Measurements from ENCODE around the gene C1orf21. TPM values are rescaled to one million over a fixed set of nuclear protein-coding genes. Genes with fewer than 3 reads are reported as not detected.

The C1orf21 gene
- total RNA-seq, 6 experiments from 2014 or later: 4.3 to 29.2 (median 13.1) TPM

DNA sequence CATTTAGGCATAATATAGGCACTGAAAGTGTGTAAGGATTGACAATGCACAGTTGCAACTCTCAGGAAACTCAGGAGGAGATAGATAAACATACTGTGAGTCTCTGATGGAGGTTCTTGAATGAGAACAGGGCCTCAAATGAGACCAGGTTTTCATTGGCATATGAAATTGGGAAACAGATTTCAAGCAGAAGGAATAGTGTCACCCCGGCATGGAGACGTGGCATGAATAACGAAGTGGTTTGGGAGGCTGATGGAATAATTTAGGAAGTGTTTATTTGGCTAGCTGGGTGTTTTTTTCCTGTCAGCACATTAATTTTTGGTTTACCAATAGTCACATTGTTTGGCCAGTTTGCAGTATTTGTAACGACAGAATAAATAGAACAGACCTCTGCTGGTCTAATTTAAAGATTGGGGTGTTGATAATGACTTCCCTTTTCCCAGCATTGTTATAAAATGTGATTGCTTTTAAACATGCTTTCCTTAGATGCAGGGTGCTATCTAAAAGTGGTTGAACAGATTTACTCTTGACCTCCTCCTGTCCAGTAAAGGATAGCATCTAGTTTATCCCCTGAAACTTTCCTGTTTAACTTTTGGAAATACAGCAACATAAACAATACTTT lies 132.0 kb downstream of the C1orf21 start:
- no peaks in the 10 kb centered on the region for H3K9me3 ChIP-seq
- no peaks in the 10 kb centered on the region for H3K36me3 ChIP-seq
- intact Hi-C loops (cut with DNase I): no loop called here
- TF ChIP-seq POLR2A (IDR thresholded peaks at IDR 0.05): no peak
- TF ChIP-seq, protein P1, sequence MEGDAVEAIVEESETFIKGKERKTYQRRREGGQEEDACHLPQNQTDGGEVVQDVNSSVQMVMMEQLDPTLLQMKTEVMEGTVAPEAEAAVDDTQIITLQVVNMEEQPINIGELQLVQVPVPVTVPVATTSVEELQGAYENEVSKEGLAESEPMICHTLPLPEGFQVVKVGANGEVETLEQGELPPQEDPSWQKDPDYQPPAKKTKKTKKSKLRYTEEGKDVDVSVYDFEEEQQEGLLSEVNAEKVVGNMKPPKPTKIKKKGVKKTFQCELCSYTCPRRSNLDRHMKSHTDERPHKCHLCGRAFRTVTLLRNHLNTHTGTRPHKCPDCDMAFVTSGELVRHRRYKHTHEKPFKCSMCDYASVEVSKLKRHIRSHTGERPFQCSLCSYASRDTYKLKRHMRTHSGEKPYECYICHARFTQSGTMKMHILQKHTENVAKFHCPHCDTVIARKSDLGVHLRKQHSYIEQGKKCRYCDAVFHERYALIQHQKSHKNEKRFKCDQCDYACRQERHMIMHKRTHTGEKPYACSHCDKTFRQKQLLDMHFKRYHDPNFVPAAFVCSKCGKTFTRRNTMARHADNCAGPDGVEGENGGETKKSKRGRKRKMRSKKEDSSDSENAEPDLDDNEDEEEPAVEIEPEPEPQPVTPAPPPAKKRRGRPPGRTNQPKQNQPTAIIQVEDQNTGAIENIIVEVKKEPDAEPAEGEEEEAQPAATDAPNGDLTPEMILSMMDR (IDR thresholded peaks at IDR 0.05): no peak
- no peak overlapping the region for H3K4me3 ChIP-seq
- H3K4me1 ChIP-seq: no peaks in the 10 kb centered on the region
- no peaks in the 10 kb centered on the region for H3K27me3 ChIP-seq
- ATAC-seq (peak in 1 of 4 donors; percentile 37), DNase-seq (no peak)
- no peak overlapping the region for H3K27ac ChIP-seq
- 63% methylated on average over 4 of the region's 4 CpGs for WGBS (ENCODE audit: insufficient coverage, low coverage, low lambda C conversion rate, missing lambda C conversion rate)

DNA sequence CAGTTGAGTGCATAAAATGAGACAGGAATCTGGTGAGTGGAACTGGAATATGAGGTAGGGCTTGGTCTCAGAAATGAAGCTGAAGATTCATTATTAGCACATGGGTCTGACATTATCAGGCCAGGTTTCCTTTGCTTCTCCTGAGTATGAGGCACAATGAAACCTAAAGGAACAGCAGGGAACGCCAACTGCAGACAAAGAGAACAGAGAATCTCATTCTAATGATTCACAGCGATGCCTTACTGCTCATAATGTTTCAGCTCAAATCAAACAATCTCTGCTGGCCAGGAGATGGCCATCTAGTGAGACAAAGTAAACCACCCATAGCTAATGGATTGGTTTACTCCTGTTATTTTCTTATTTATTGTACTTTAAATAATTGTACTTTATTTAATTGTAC lies 133.5 kb downstream of the C1orf21 start:
- intact Hi-C loops (cut with DNase I): no loop called here
- DNase-seq (no peak), ATAC-seq (peak in 1 of 4 donors; percentile 22)
- Histone ChIP-seq H3K4me1 (no peaks in the 10 kb centered on the region), H3K4me3 (no peak overlapping the region), H3K27me3 (no peaks in the 10 kb centered on the region), H3K9me3 (no peaks in the 10 kb centered on the region), H3K36me3 (no peaks in the 10 kb centered on the region), H3K27ac (no peak overlapping the region)
- TF ChIP-seq, protein P1 (IDR thresholded peaks at IDR 0.05): no peak
- TF ChIP-seq POLR2A (IDR thresholded peaks at IDR 0.05): no peak
- 17% methylated on average over 1 of the region's 2 CpGs for WGBS (ENCODE audit: insufficient coverage, low coverage, low lambda C conversion rate, missing lambda C conversion rate)

DNA sequence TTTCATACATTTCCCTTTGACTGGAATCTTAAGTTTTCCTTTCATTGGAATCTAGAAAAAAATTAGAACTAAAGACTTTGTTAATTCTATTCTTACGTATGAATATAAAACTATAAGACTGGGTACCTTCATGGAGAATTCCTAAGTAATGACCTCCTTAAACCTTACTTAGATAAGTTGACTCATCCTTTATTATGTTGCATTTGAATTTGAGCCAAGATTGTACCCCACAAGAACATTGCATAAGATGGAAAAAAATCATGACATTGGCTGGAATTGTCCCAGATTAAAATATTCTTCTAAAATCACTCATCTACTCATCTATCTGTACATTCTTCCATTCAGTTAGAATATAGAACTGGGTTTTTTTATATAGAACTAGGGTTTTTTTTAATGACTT lies 137.4 kb downstream of the C1orf21 start:
- DNase-seq (no peak), ATAC-seq (no peak)
- no peak overlapping the region for H3K27ac ChIP-seq
- H3K4me3 ChIP-seq: no peak overlapping the region
- intact Hi-C loops (cut with DNase I): no loop called here
- TF ChIP-seq, protein P1 (IDR thresholded peaks at IDR 0.05): no peak
- TF ChIP-seq POLR2A (IDR thresholded peaks at IDR 0.05): no peak
- H3K36me3 ChIP-seq: no peaks in the 10 kb centered on the region
- no peaks in the 10 kb centered on the region for H3K4me1 ChIP-seq
- WGBS (ENCODE audit: insufficient coverage, low coverage, low lambda C conversion rate, missing lambda C conversion rate): 94% methylated on average over 1 of the region's 1 CpG
- H3K27me3 ChIP-seq: no peaks in the 10 kb centered on the region
- no peaks in the 10 kb centered on the region for H3K9me3 ChIP-seq

DNA sequence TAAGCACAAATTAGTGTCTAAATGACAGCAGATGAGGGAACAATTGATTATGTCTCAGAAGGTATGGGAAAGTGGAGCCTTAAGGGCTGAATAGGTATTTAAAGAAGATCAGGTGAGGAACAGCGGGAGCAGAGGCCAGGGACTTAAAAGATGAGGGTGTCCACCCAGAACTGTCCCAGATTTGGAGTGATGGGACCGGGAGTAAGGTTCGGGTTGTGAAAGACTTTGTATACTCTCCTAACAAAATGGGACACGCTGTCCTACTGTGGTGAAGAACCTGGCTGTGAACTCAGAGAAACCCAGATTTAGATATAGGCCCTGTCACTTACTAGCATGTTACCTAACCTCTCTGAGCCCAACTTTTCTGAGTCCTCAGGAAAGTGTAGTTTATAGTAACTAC lies 140.6 kb downstream of the C1orf21 start:
- intact Hi-C loops (cut with DNase I): no loop called here
- H3K27ac ChIP-seq: no peak overlapping the region
- no peaks in the 10 kb centered on the region for H3K9me3 ChIP-seq
- no peak overlapping the region for H3K4me3 ChIP-seq
- no peaks in the 10 kb centered on the region for H3K27me3 ChIP-seq
- DNase-seq (peak in 1 of 3 donors; percentile 49), ATAC-seq (peak; percentile 50 to 98 (median 79))
- no peaks in the 10 kb centered on the region for H3K36me3 ChIP-seq
- 43% methylated on average over 4 of the region's 4 CpGs for WGBS (ENCODE audit: insufficient coverage, low coverage, low lambda C conversion rate, missing lambda C conversion rate)
- H3K4me1 ChIP-seq: no peaks in the 10 kb centered on the region
- no peak for TF ChIP-seq POLR2A (IDR thresholded peaks at IDR 0.05)
- TF ChIP-seq, protein P1 (IDR thresholded peaks at IDR 0.05): no peak
